PC-9 (cell line): ENCODE data around the gene DOCK3. TPM values are rescaled to one million over a fixed set of nuclear protein-coding genes. Genes with fewer than 3 reads are reported as not detected.
"Not testable (repeated sequence)": the region's sequence is repeated elsewhere in the genome, so short reads cannot be mapped to it uniquely, and the experiment has no call there.

Experiments
- BruUV-seq: library from RNA; stranded (reverse); fragments of 400-500 nt; replicated peaks from 2 replicates; lab custom pipeline; 2021; lab: Mats Ljungman, UMichigan
- CTCF ChIA-PET: fragments of 300-600 bp; sonication (Branson Sonifier 250); formaldehyde crosslinking; loops from one replicate; lab custom pipeline; 2022; ENCODE audit warnings: antibody characterized with exemption; lab: Charles Lee
- POLR2A ChIA-PET: fragments of 300-600 bp; sonication (Branson Sonifier 250); formaldehyde crosslinking; loops from one replicate; lab custom pipeline; 2022; ENCODE audit warnings: antibody characterized with exemption; ENCODE audit not compliant: unreplicated experiment; lab: Charles Lee
- DNase-seq, 2 experiments: peaks; one replicate each; pipeline versions ENCODE4 v3.0.0 to v3.0.0-alpha.2; 2015 to 2022; ENCODE audit warnings: mixed read lengths in 1 of 2
- H2AFZ ChIP-seq: fragments of 200-600 bp; sonication (generic); 2 replicates; pipeline ENCODE4 v1.8.1; 2017; ENCODE audit warnings: antibody characterized with exemption
- H3F3A ChIP-seq: fragments of 200-600 bp; sonication (generic); 2 replicates; pipeline ENCODE4 v1.8.1; 2017; ENCODE audit warnings: antibody characterized with exemption, mild to moderate bottlenecking, low read depth; ENCODE audit not compliant: insufficient read depth
- H3K27ac ChIP-seq: fragments of 200-600 bp; sonication (generic); 2 replicates; pipeline ENCODE4 v1.6.1; 2016; ENCODE audit warnings: mixed run types
- H3K27me3 ChIP-seq: fragments of 200-600 bp; sonication (generic); 2 replicates; pipeline ENCODE4 v1.6.1; 2016; ENCODE audit warnings: low read depth, mixed run types; ENCODE audit not compliant: insufficient read depth
- H3K36me3 ChIP-seq: fragments of 200-600 bp; sonication (generic); 2 replicates; pipeline ENCODE4 v1.6.1; 2016; ENCODE audit warnings: low read depth, mixed run types
- H3K4me1 ChIP-seq: fragments of 200-600 bp; sonication (generic); replicated peaks from 2 replicates; pipeline ENCODE4 v1.6.1; 2016; ENCODE audit warnings: mixed run types; ENCODE audit not compliant: insufficient read depth
- H3K4me2 ChIP-seq: fragments of 200-600 bp; sonication (generic); 2 replicates; pipeline ENCODE4 v1.6.1; 2017; ENCODE audit warnings: mixed run types
- H3K4me3 ChIP-seq: fragments of 200-600 bp; sonication (generic); 2 replicates; pipeline ENCODE4 v1.6.1; 2016; ENCODE audit warnings: mixed run types
- H3K79me2 ChIP-seq: fragments of 200-600 bp; sonication (generic); 2 replicates; pipeline ENCODE4 v1.6.1; 2017; ENCODE audit warnings: low read depth, mixed run types
- H3K9me2 ChIP-seq: fragments of 200-600 bp; sonication (generic); 2 replicates; pipeline ENCODE4 v1.8.1; 2017; ENCODE audit warnings: mild to moderate bottlenecking; ENCODE audit not compliant: insufficient read depth
- H3K9me3 ChIP-seq: fragments of 200-600 bp; sonication (generic); 2 replicates; pipeline ENCODE4 v1.8.1; 2016; ENCODE audit warnings: low read depth; ENCODE audit not compliant: insufficient read depth
- H4K20me1 ChIP-seq: fragments of 200-600 bp; sonication (generic); 2 replicates; pipeline ENCODE4 v1.8.1; 2017; ENCODE audit not compliant: insufficient read depth
- CTCF ChIP-seq: fragments of 200-600 bp; sonication (generic); conservative IDR thresholded peaks from 2 replicates; pipeline ENCODE4 v1.6.1; 2017; ENCODE audit warnings: mixed run types, antibody characterized with exemption, mild to moderate bottlenecking, moderate library complexity
- EZH2 ChIP-seq: fragments of 200-600 bp; sonication (generic); IDR thresholded peaks from 2 replicates; pipeline ENCODE4 v1.8.0; 2017; ENCODE audit warnings: antibody characterized with exemption, low read depth
- intact Hi-C: fragments of 100-400 bp; cut with micrococcal nuclease; formaldehyde crosslinking; loops from one replicate; pipeline ENCODE4 v1.10.0; 2022; ENCODE audit not compliant: unreplicated experiment
- total RNA-seq: library from RNA; stranded (reverse); gene quantifications from 2 replicates; pipeline ENCODE4 v1.2.3, GENCODE V29; 2021

DOCK3 gene
- total RNA-seq, 1 experiment from 2014 or later: 16.9 TPM

- ChIA-PET CTCF (no interaction called here), POLR2A (no interaction called here)
- Histone ChIP-seq H3K79me2 (no peaks in the 10 kb centered on the region), H3K27me3 (no peaks in the 10 kb centered on the region), H2AFZ (no peak overlapping the region), H3K9me3 (no peaks in the 10 kb centered on the region), H3K4me2 (no peak overlapping the region), H3K36me3 (no peaks in the 10 kb centered on the region), H3K4me3 (no peak overlapping the region), H3K4me1 (no peaks in the 10 kb centered on the region), H3K27ac (no peak overlapping the region), H4K20me1 (no peaks in the 10 kb centered on the region), H3K9me2 (no peaks in the 10 kb centered on the region), H3F3A (no peaks in the 10 kb centered on the region)
- BruUV-seq: no TSS peak
- intact Hi-C loops: no loop called here
- TF ChIP-seq CTCF (no peak), EZH2 (no peak)
- no peak for DNase-seq
Observed at GRCh38 chr3:51176923-51177322, 502.2 kb downstream of the DOCK3 start.

GRCh38 chr3:51186446-51186845, 511.7 kb downstream of the DOCK3 start:
- DNase-seq, intact Hi-C loops, BruUV-seq, H3K79me2 ChIP-seq, H3F3A ChIP-seq, H3K36me3 ChIP-seq, H3K27ac ChIP-seq, H3K4me2 ChIP-seq, H3K9me3 ChIP-seq, POLR2A ChIA-PET, H4K20me1 ChIP-seq, H3K4me3 ChIP-seq, CTCF ChIA-PET, H2AFZ ChIP-seq, H3K9me2 ChIP-seq, H3K4me1 ChIP-seq, H3K27me3 ChIP-seq: not testable (repeated sequence)

GRCh38 chr3:51190199-51190598, 515.5 kb downstream of the DOCK3 start:
- no peak for DNase-seq
- intact Hi-C loops: no loop called here
- CTCF ChIA-PET: no interaction called here
- no peaks in the 10 kb centered on the region for H3F3A ChIP-seq
- H3K9me2 ChIP-seq: no peaks in the 10 kb centered on the region
- no peaks in the 10 kb centered on the region for H3K9me3 ChIP-seq
- no peaks in the 10 kb centered on the region for H4K20me1 ChIP-seq
- no peaks in the 10 kb centered on the region for H3K36me3 ChIP-seq
- H3K27me3 ChIP-seq: no peaks in the 10 kb centered on the region
- no peak for TF ChIP-seq CTCF
- TF ChIP-seq EZH2: no peak
- no peaks in the 10 kb centered on the region for H3K79me2 ChIP-seq
- no TSS peak for BruUV-seq
- POLR2A ChIA-PET: no interaction called here
- H3K4me2 ChIP-seq: no peak overlapping the region
- H3K4me1 ChIP-seq: no peaks in the 10 kb centered on the region
- no peak overlapping the region for H2AFZ ChIP-seq
- no peak overlapping the region for H3K4me3 ChIP-seq
- no peak overlapping the region for H3K27ac ChIP-seq

- DNase-seq: no peak
- CTCF ChIA-PET: no interaction called here
- Histone ChIP-seq H3K36me3 (no peaks in the 10 kb centered on the region), H3K27me3 (no peaks in the 10 kb centered on the region), H3F3A (no peaks in the 10 kb centered on the region), H3K4me2 (no peak overlapping the region), H3K79me2 (no peaks in the 10 kb centered on the region), H3K9me3 (no peaks in the 10 kb centered on the region), H4K20me1 (no peaks in the 10 kb centered on the region), H3K9me2 (no peaks in the 10 kb centered on the region), H3K27ac (no peak overlapping the region), H2AFZ (no peak overlapping the region), H3K4me1 (no peaks in the 10 kb centered on the region), H3K4me3 (no peak overlapping the region)
- BruUV-seq: no TSS peak
- intact Hi-C loops: no loop called here
- TF ChIP-seq CTCF (no peak), EZH2 (no peak)
- POLR2A ChIA-PET: no interaction called here
Observed at GRCh38 chr3:51190827-51191226, 516.1 kb downstream of the DOCK3 start.
